ENCODE data around the gene TMOD1. TPM values are rescaled to one million over a fixed set of nuclear protein-coding genes. Genes with fewer than 3 reads are reported as not detected.

Gene TMOD1
- total and polyA plus RNA-seq, 9 of the 15 experiments (the other 6 are each of a cell fraction or from before 2014, with no cell fraction given): 7.1 to 41.2 (median 14.2) TPM

DNA sequence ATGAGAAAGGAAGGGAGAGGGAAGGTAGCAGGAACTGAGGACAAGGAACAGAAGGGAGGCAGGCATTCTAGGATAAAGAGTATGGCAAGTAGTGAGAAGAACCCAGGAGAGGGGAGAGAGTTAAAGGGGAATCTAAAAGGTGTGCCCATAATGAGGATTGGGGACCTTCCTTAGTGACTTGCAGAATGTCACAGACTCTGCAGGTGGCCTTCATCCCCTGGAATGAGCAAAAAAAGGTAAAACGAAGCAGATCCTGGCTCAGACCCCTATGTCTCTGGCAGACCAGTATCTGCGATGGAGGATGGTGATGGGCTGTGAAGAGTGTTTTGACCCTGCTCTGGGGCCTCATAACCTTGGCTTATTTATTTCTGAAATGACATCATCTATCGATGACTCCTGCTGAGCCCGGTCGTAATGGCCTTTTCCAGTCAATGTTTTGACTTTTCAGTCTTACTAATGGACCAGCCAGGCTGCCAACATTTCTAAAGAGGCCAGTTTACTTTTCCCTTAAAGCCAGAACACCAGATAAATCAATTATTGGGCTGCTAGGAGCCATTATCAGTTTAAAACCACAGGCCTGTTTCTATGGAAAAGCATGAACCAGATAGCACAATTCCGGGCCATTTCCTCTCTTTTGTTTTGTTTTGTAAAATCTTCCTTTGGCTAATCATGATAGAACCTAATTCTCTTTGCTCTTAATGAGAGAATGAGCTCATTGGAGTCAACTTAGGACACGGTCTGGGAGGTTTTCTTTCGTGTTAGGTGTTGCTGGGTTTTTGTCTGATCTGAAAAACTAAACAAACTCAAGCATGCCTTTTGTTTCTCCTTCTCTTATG lies 3.1 kb downstream of the TMOD1 start (continued):
- TF ChIP-seq POLR2AphosphoS5 (IDR thresholded peaks at IDR 0.05; ENCODE audit: control insufficient read depth, insufficient read depth, low read depth, low read length): 0 out of 2 replicates have a peak, but pooled peaks have one; percentile 4
- no peak for TF ChIP-seq TCFL5 (CRISPR knock-in tag; conservative IDR thresholded peaks at IDR 0.05)
- TF ChIP-seq HEY1 (CRISPR knock-in tag; IDR thresholded peaks at IDR 0.05; ENCODE audit: borderline replicate concordance): no peak
- TF ChIP-seq KAT7 (CRISPR knock-in tag; IDR thresholded peaks at IDR 0.05; ENCODE audit: borderline replicate concordance): no peak
- TF ChIP-seq, protein P1, sequence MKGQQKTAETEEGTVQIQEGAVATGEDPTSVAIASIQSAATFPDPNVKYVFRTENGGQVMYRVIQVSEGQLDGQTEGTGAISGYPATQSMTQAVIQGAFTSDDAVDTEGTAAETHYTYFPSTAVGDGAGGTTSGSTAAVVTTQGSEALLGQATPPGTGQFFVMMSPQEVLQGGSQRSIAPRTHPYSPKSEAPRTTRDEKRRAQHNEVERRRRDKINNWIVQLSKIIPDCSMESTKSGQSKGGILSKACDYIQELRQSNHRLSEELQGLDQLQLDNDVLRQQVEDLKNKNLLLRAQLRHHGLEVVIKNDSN (CRISPR knock-in tag; IDR thresholded peaks at IDR 0.05): no peak
- TF ChIP-seq CXXC5 (CRISPR knock-in tag; IDR thresholded peaks at IDR 0.05): no peak
- no peak for TF ChIP-seq POU5F1 (IDR thresholded peaks at IDR 0.05; ENCODE audit: borderline replicate concordance, low read depth, low read length, partially characterized antibody)
- TF ChIP-seq, protein P2, sequence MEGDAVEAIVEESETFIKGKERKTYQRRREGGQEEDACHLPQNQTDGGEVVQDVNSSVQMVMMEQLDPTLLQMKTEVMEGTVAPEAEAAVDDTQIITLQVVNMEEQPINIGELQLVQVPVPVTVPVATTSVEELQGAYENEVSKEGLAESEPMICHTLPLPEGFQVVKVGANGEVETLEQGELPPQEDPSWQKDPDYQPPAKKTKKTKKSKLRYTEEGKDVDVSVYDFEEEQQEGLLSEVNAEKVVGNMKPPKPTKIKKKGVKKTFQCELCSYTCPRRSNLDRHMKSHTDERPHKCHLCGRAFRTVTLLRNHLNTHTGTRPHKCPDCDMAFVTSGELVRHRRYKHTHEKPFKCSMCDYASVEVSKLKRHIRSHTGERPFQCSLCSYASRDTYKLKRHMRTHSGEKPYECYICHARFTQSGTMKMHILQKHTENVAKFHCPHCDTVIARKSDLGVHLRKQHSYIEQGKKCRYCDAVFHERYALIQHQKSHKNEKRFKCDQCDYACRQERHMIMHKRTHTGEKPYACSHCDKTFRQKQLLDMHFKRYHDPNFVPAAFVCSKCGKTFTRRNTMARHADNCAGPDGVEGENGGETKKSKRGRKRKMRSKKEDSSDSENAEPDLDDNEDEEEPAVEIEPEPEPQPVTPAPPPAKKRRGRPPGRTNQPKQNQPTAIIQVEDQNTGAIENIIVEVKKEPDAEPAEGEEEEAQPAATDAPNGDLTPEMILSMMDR (IDR thresholded peaks at IDR 0.05 in 2 of 3, conservative IDR thresholded peaks at IDR 0.05 in 1 of 3; ENCODE audit: insufficient read depth in 2 of 3, low read depth in 1 of 3, low read length in 3 of 3): no peak
- TF ChIP-seq CCNT2 (IDR thresholded peaks at IDR 0.05; ENCODE audit: borderline replicate concordance, extremely low read depth, insufficient read length, low read depth, low read length): no peak
- no peak for TF ChIP-seq SUPT5H (IDR thresholded peaks at IDR 0.05)
- no peak for TF ChIP-seq ELF4 (CRISPR knock-in tag; IDR thresholded peaks at IDR 0.05)
- TF ChIP-seq POLR2AphosphoS2 (IDR thresholded peaks at IDR 0.05; ENCODE audit: low read length): no peak
- no peak for TF ChIP-seq IRF2 (CRISPR knock-in tag; IDR thresholded peaks at IDR 0.05)
- TF ChIP-seq FOSL1 (tag; conservative IDR thresholded peaks at IDR 0.05): no peak; the same call in 1 of the 2 replicates
- TF ChIP-seq MCM2 (IDR thresholded peaks at IDR 0.05; ENCODE audit: low read depth): no peak
- TF ChIP-seq HOXB6 (CRISPR knock-in tag; IDR thresholded peaks at IDR 0.05; ENCODE audit: borderline replicate concordance): no peak
- no peak for TF ChIP-seq TCF7 (IDR thresholded peaks at IDR 0.05; ENCODE audit: borderline replicate concordance)
- peak; percentile 82 for TF ChIP-seq SOX6 (IDR thresholded peaks at IDR 0.05)
- no peak for TF ChIP-seq ZNF699 (CRISPR knock-in tag; IDR thresholded peaks at IDR 0.05; ENCODE audit: insufficient replicate concordance)
- no peak for TF ChIP-seq KDM5B (IDR thresholded peaks at IDR 0.05; ENCODE audit: insufficient replicate concordance, low read depth, low read length)
- peak; percentile 38; the same call in 1 of the 2 replicates for TF ChIP-seq ZNF316 (IDR thresholded peaks at IDR 0.05)
- TF ChIP-seq SRSF7 (optimal IDR thresholded peaks at IDR 0.05; ENCODE audit: low read depth, low read length): no peak
- TF ChIP-seq CBFB (CRISPR knock-in tag; IDR thresholded peaks at IDR 0.05): no peak
- no peak for TF ChIP-seq MXI1 (IDR thresholded peaks at IDR 0.05; ENCODE audit: low read depth, low read length)

All from K562 (cell line).